Keratinocyte (primary cell): ENCODE measurements around the gene DUSP12. TPM values are rescaled to one million over a fixed set of nuclear protein-coding genes. Genes with fewer than 3 reads are reported as not detected.
A peak's percentile ranks its signal among the peaks of the same experiment; 100 is the strongest.
"Not testable (repeated sequence)": the region's sequence is repeated elsewhere in the genome, so short reads cannot be mapped to it uniquely, and the experiment has no call there.

ENCODE experiments used
- DNase-seq: peaks from one replicate; pipeline ENCODE4 v3.0.0-alpha.2; 2011; ENCODE audit warnings: low read depth, missing footprints, low spot score
- FAIRE-seq: peaks from 2 replicates; lab custom pipeline; 2011; peaks lifted over from hg19 to GRCh38; lab: Jason Lieb, UNC
- H2AFZ ChIP-seq: 2 replicates; pipeline ENCODE4 v1.6.0; 2012; ENCODE audit warnings: low read length, control low read depth, inconsistent platforms; ENCODE audit not compliant: control insufficient read depth
- H3K27ac ChIP-seq: 2 replicates; pipeline ENCODE4 v1.5.1; 2011; ENCODE audit warnings: low read length; ENCODE audit not compliant: control insufficient read depth, insufficient read depth
- H3K27me3 ChIP-seq: 3 replicates; pipeline ENCODE4 v1.6.0; 2011; ENCODE audit warnings: low read length; ENCODE audit not compliant: control insufficient read depth, insufficient read depth; ENCODE audit errors: extremely low read depth
- H3K36me3 ChIP-seq, 2 experiments: 2 replicates in 1 of 2; 3 replicates in 1 of 2; pipeline ENCODE4 v1.5.1; 2011; ENCODE audit warnings: low read length in 2 of 2, mild to moderate bottlenecking in 1 of 2; ENCODE audit not compliant: control insufficient read depth in 2 of 2, insufficient read depth in 2 of 2; ENCODE audit errors: extremely low read depth in 1 of 2
- H3K4me1 ChIP-seq: 3 replicates; pipeline ENCODE4 v1.5.1; 2011; ENCODE audit warnings: low read length; ENCODE audit not compliant: control insufficient read depth, insufficient read depth; ENCODE audit errors: extremely low read depth
- H3K4me2 ChIP-seq: 3 replicates; pipeline ENCODE4 v1.6.0; 2011; ENCODE audit warnings: low read depth, low read length; ENCODE audit not compliant: control insufficient read depth, insufficient read depth; ENCODE audit errors: extremely low read depth
- H3K4me3 ChIP-seq, 3 experiments: fragments of 200-600 bp in 1 of 3; sonication (generic) in 1 of 3; 2 replicates in 2 of 3; 3 replicates in 1 of 3; pipeline ENCODE4 v1.5.1; 2011 to 2016; ENCODE audit warnings: low read length in 3 of 3, mild to moderate bottlenecking in 3 of 3, control low read depth in 2 of 3, inconsistent platforms in 1 of 3, low read depth in 1 of 3, mixed read lengths in 1 of 3, mixed run types in 1 of 3, moderate library complexity in 1 of 3; ENCODE audit not compliant: control insufficient read depth in 2 of 3, insufficient read depth in 2 of 3; ENCODE audit errors: extremely low read depth in 1 of 3
- H3K79me2 ChIP-seq: 2 replicates; pipeline ENCODE4 v1.6.0; 2012; ENCODE audit warnings: low read length; ENCODE audit not compliant: control insufficient read depth, insufficient read depth
- H3K9ac ChIP-seq: 3 replicates; pipeline ENCODE4 v1.6.0; 2011; ENCODE audit warnings: low read length; ENCODE audit not compliant: control insufficient read depth, insufficient read depth; ENCODE audit errors: extremely low read depth
- H3K9me1 ChIP-seq: 3 replicates; pipeline ENCODE4 v1.6.0; 2011; ENCODE audit warnings: low read length; ENCODE audit not compliant: control insufficient read depth, insufficient read depth; ENCODE audit errors: extremely low read depth
- H3K9me3 ChIP-seq: 2 replicates; pipeline ENCODE4 v1.5.1; 2012; ENCODE audit warnings: low read depth, low read length; ENCODE audit not compliant: control insufficient read depth
- H4K20me1 ChIP-seq: 3 replicates; pipeline ENCODE4 v1.6.0; 2011; ENCODE audit warnings: low read length; ENCODE audit not compliant: control insufficient read depth, insufficient read depth; ENCODE audit errors: extremely low read depth
- EZH2 ChIP-seq: IDR thresholded peaks from one replicate; pipeline ENCODE4 v1.6.1; 2012; ENCODE audit warnings: inconsistent platforms, mild to moderate bottlenecking, low read length, moderate library complexity
- dilution Hi-C: fragments of 300-500 bp; cut with MboI; formaldehyde crosslinking; loops from one replicate; pipeline ENCODE4 v1.7.0; 2020; ENCODE audit warnings: low sequenced_read_pairs; ENCODE audit not compliant: extremely low pct_ligation_motif_present
- polyA plus RNA-seq, 5 experiments: library from polyadenylated mRNA; depleted of rRNA in 3 of 5; stranded (reverse) in 3 of 5; stranded (forward) in 1 of 5; unstranded in 1 of 5; fragments of >200 nt; gene quantifications; 1 replicate in 1 of 5; 2 replicates in 3 of 5; 3 replicates in 1 of 5; pipeline versions ENCODE4 v1.2.1 to v1.2.3, GENCODE V29; 2011 to 2012; ENCODE audit warnings: missing spikeins in 2 of 5, low read depth in 1 of 5, low replicate concordance in 1 of 5
- TF ChIP-seq, protein P1 (sequence below), 3 experiments: IDR thresholded peaks in 1 of 3; conservative IDR thresholded peaks in 1 of 3; optimal IDR thresholded peaks in 1 of 3; 2 replicates in 2 of 3; 3 replicates in 1 of 3; pipeline versions ENCODE3 to v1.5.1; 2011; ENCODE audit warnings: low read length in 3 of 3, mild to moderate bottlenecking in 3 of 3, moderate library complexity in 2 of 3, control low read depth in 1 of 3, inconsistent platforms in 1 of 3; ENCODE audit not compliant: insufficient read depth in 2 of 3; ENCODE audit errors: extremely low read depth in 1 of 3

The DUSP12 gene
- polyA plus RNA-seq, 1 donor (not counting 4 experiments of a cell fraction or from before 2014, with no cell fraction given) = 35.3 TPM

DNA sequence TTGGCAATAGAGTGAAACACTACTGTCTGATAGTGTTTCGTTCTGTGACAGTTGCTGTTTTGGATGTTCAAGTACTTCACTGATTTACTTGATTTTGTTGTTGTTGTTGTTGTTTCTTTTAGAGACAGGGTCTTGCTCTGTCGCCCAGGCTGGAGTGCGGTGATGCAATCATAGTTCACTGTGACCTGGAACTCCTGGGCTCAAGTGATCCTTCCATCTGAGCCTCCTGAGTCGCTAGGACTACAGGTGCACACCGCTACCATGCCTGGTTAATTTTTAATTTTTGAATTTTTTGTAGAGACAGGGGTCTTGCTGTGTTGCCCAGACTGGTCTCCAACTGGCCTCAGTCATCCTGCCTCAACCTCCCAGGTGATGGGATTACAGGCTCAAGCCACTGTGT is 18.9 kb downstream of the DUSP12 start:
- Histone ChIP-seq H3K27me3 (no peaks in the 10 kb centered on the region), H3K9me3 (no peaks in the 10 kb centered on the region), H3K9ac (no peak overlapping the region), H3K27ac (no peak overlapping the region), H3K79me2 (peaks cover 57% of the 10 kb centered on the region), H4K20me1 (no peaks in the 10 kb centered on the region), H3K4me2 (no peak overlapping the region), H3K4me3 (no peak overlapping the region), H3K9me1 (no peaks in the 10 kb centered on the region), H2AFZ (no peak overlapping the region), H3K4me1 (peaks cover 15% of the 10 kb centered on the region), H3K36me3 (no peaks in the 10 kb centered on the region)
- DNase-seq = no peak
- dilution Hi-C loops = no loop called here
- FAIRE-seq = no peak
- TF ChIP-seq EZH2 = no peak
- TF ChIP-seq, protein P1, sequence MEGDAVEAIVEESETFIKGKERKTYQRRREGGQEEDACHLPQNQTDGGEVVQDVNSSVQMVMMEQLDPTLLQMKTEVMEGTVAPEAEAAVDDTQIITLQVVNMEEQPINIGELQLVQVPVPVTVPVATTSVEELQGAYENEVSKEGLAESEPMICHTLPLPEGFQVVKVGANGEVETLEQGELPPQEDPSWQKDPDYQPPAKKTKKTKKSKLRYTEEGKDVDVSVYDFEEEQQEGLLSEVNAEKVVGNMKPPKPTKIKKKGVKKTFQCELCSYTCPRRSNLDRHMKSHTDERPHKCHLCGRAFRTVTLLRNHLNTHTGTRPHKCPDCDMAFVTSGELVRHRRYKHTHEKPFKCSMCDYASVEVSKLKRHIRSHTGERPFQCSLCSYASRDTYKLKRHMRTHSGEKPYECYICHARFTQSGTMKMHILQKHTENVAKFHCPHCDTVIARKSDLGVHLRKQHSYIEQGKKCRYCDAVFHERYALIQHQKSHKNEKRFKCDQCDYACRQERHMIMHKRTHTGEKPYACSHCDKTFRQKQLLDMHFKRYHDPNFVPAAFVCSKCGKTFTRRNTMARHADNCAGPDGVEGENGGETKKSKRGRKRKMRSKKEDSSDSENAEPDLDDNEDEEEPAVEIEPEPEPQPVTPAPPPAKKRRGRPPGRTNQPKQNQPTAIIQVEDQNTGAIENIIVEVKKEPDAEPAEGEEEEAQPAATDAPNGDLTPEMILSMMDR (optimal IDR thresholded peaks at IDR 0.05 in 1 of 3, IDR thresholded peaks at IDR 0.05 in 1 of 3, conservative IDR thresholded peaks at IDR 0.05 in 1 of 3; ENCODE audit: extremely low read depth in 1 of 3, insufficient read depth in 2 of 3, low read length in 3 of 3) = no peak

DNA sequence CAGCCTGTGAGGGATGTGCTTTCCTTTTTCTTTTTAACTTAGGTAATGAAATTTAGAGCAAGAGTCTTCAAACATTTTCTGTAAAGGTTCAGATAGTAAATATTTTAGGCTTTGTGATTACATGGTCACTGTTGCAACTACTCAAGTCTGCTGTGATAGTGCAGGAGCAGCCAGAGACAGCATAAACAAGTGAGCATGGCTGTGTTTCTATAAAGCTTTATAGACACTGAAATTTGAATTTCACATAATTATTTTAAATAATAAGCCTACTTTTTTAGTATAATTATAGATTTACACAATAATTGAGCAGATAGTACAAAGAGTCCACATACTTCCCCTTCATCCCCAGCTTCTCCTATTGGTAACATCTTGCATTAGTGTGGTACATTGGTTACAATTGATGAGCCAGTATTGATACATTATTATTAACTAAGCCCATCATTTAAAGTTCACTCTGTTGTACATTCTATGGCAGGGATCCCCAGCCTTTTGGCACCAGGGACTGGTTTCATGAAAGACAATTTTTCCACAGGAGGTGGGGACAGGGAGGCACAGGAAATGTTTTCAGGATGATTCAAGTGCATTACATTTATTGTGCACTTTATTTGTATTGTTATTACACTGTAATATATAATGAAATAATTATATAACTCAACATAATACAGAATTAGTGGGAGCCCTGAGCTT is 19.5 kb downstream of the DUSP12 start:
- Histone ChIP-seq H4K20me1 (no peaks in the 10 kb centered on the region), H2AFZ (no peak overlapping the region), H3K4me2 (peak overlapping the region; percentile 27), H3K27me3 (no peaks in the 10 kb centered on the region), H3K4me3 (no peak overlapping the region), H3K9me1 (no peaks in the 10 kb centered on the region), H3K79me2 (peaks cover 59% of the 10 kb centered on the region), H3K36me3 (no peaks in the 10 kb centered on the region), H3K27ac (no peak overlapping the region), H3K9me3 (no peaks in the 10 kb centered on the region), H3K9ac (no peak overlapping the region), H3K4me1 (peaks cover 15% of the 10 kb centered on the region)
- dilution Hi-C loops = no loop called here
- DNase-seq = no peak
- TF ChIP-seq, protein P1 (optimal IDR thresholded peaks at IDR 0.05 in 1 of 3, IDR thresholded peaks at IDR 0.05 in 1 of 3, conservative IDR thresholded peaks at IDR 0.05 in 1 of 3; ENCODE audit: extremely low read depth in 1 of 3, insufficient read depth in 2 of 3, low read length in 3 of 3) = no peak
- TF ChIP-seq EZH2 = no peak
- no peak for FAIRE-seq

DNA sequence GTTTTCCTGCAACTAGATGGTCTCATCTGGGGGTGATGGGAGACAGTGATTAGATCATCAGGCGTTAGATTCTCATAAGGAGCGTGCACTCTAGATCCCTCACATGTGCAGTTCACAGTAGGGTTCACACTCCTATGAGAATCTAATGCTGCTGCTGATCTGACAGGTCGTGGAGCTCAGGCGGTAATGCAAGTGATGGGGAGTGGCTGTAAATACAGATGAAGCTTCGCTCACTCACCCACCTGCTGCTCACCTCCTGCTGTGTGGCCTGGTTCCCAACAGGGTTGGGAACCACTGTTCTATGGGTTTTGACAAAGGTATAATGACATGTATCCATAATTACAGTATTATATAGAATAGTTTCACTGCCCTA is 20.1 kb downstream of the DUSP12 start:
- H2AFZ ChIP-seq, H3K9me3 ChIP-seq, H3K9me1 ChIP-seq, DNase-seq, FAIRE-seq, H3K36me3 ChIP-seq, H3K27ac ChIP-seq, H4K20me1 ChIP-seq, H3K4me3 ChIP-seq, H3K27me3 ChIP-seq, H3K4me2 ChIP-seq, H3K9ac ChIP-seq, dilution Hi-C loops: not testable (repeated sequence)
- Histone ChIP-seq H3K79me2 (peaks cover 62% of the 10 kb centered on the region), H3K4me1 (peaks cover 15% of the 10 kb centered on the region)
